Fibroblast of skin of left biceps (primary cell): ENCODE results near the gene OR2B2.
A peak's percentile ranks its signal among the peaks of the same experiment; 100 is the strongest.

ENCODE experiments used
- DNase-seq, 2 experiments: peaks; one replicate each; pipeline ENCODE4 v3.0.0-alpha.2; 2013; ENCODE audit warnings: low read depth in 2 of 2

OR2B2 gene

DNA sequence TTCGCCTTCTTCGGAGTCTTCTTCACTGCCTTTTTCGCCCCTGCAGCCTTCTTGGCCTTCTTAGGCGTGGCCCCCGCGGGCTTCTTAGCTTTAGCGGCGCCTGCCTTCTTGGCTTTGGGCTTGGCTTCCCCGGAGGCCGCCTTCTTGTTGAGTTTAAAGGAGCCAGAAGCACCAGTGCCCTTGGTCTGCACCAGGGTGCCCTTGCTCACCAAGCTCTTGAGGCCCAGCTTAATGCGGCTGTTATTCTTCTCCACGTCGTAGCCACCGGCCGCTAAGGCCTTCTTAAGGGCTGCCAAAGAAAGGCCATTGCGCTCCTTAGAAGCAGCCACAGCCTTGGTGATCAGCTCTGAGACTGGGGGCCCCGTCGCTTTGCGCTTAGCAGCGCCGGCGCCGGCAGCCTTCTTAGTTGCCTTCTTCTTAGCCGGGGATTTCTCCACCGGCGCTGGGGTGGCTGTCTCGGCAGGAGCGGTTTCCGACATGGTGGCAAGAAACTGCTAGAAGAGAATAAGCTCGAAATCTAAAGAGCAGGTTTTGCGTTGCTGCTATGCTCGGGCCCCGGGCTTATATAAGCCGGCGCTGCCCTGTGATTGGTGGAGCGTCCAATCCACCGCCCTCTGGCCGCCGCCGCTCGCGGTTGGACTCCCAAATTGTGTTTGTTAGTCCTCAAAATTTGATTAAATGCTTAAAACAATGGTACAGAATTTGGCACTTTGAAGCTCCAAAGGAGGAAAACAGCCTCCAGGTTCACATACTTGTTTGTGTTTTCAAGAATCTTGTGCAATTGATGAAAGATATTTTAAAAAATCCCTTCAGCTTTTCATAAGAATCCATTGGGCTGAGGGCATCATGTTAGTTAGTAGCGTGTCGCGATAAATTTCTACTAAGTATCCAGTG, 44.9 kb downstream of the OR2B2 start:
- DNase-seq = peak; percentile 37 to 45

DNA sequence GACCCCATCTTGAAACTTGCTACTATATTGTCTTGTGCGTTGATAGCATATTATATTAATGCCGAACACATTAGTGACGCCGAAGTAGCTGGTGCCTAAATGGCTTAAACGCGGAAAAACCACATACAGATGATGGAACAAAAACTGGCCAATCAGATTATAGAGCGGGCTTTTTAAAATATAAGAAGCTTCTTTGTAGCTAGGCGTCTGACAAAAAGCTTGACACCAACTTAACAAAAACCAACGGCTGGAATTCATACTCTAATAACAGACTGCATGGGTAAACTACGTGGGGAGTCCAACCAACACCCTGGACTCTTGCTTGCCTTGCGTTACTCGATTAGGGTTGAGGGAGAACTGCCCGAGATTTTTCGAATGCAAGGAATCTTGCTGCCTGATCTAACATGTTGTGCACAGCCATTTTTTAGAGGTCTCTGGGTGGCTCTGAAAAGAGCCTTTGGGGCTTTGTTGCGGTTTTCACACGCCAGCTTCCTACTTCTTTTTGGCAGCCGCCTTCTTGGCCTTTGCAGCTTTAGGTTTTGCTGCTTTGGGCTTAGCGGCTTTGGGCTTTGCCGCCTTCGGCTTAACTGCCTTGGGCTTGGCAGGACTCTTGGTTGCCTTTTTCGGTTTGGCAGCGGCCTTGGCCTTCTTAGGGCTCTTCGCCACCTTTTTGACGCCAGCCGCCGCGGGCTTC, 45.7 kb downstream of the OR2B2 start:
- DNase-seq = peak; percentile 38 to 47

GRCh38 chr6:27865850-27866356, 46.3 kb downstream of the OR2B2 start:
- no peak for DNase-seq

- DNase-seq = peak; percentile 96
These were observed 47.0 kb downstream of the OR2B2 start for GRCh38 chr6:27864906-27865849.

GRCh38 chr6:27863962-27864905, 48.0 kb downstream of the OR2B2 start:
- DNase-seq = no peak

DNA sequence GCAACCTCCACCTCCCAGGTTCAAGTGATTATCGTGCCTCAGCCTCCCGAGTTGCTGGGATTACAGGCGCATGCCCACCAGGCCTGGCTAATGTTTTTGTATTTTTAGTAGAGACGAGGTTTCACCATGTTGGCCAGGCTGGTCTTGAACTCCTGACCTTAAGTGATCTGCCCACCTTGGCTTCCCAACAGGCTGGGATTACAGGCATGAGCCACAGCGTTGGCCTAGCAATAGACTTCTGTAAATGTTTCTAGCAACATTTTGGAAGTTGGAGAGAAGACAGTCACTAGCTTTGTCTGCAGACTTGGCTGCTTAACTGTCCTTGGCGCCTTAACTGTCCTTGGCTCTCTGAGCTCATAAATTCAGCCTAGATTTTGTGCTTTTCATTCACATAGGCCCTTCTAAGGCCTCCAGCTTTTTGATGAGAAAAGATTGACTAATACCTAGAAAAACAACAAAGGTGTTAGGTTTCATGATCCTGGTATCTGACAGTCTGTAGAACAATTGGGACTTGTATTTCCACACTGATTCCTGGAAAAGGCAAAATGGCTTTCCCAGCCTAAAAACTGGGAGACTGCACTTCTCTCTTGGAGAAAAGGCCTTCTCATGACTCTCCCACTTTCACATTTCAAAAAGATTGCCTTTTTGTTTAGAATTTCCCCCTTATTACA, 49.7 kb downstream of the OR2B2 start:
- no peak for DNase-seq

DNA sequence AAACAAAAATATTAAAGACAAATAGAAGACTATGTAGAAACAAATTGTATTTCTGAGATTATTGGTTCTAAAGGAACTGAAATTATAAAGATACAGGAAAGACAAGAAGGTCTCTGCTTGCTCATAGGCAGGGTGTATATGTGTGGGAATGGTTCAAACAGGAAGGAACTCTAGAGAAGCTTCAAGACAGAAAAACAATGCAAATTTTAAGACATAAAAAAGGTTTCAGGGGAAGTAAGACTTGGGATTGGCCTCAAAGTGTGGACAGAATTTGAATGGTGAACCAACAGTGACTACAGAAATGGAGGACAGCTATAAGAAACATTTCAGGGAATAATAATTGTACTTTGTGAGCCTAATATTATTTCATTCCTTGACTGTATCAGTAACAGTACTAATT, 50.3 kb downstream of the OR2B2 start:
- no peak for DNase-seq

GRCh38 chr6:27861276-27861840, 50.8 kb downstream of the OR2B2 start:
- no peak for DNase-seq
